GM06990 (cell line): ENCODE results near the gene TCL1B.
A peak's percentile ranks its signal among the peaks of the same experiment; 100 is the strongest.

Source experiments
- DNase-seq: peaks from one replicate; pipeline ENCODE4 v3.0.0-alpha.2; 2011; ENCODE audit not compliant: insufficient read length; ENCODE audit errors: extremely low read depth
- H3K27me3 ChIP-seq: replicated peaks from 2 replicates; pipeline ENCODE4 v1.6.0; 2011; ENCODE audit warnings: low read length; ENCODE audit not compliant: control insufficient read depth, insufficient read depth
- H3K36me3 ChIP-seq: 2 replicates; pipeline ENCODE4 v1.5.1; 2011; ENCODE audit warnings: low read length; ENCODE audit not compliant: control insufficient read depth, insufficient read depth
- H3K4me3 ChIP-seq: replicated peaks from 2 replicates; pipeline ENCODE4 v1.5.1; 2011; ENCODE audit warnings: low read depth, mild to moderate bottlenecking, control low read depth, low read length
- CTCF ChIP-seq: IDR thresholded peaks from 2 replicates; pipeline ENCODE4 v1.5.1; 2011; ENCODE audit warnings: low read length, control low read depth, mild to moderate bottlenecking, inconsistent platforms; ENCODE audit not compliant: insufficient read depth, poor library complexity, severe bottlenecking

The TCL1B gene

GRCh38 chr14:95659293-95659989, 26.8 kb upstream of the TCL1B start:
- H3K4me3 ChIP-seq, result no peak overlapping the region
- no peaks in the 10 kb centered on the region for H3K27me3 ChIP-seq
- DNase-seq, result no peak
- TF ChIP-seq CTCF, result no peak
- H3K36me3 ChIP-seq, result no peaks in the 10 kb centered on the region

GRCh38 chr14:95659990-95660385, 26.2 kb upstream of the TCL1B start:
- no peaks in the 10 kb centered on the region for H3K27me3 ChIP-seq
- H3K36me3 ChIP-seq, result no peaks in the 10 kb centered on the region
- no peak for DNase-seq
- no peak overlapping the region for H3K4me3 ChIP-seq
- TF ChIP-seq CTCF, result no peak

- TF ChIP-seq CTCF, result no peak
- H3K27me3 ChIP-seq, result no peaks in the 10 kb centered on the region
- no peak for DNase-seq
- H3K36me3 ChIP-seq, result no peaks in the 10 kb centered on the region
- no peak overlapping the region for H3K4me3 ChIP-seq
Measured at GRCh38 chr14:95660651-95661515, 25.3 kb upstream of the TCL1B start.

- Histone ChIP-seq H3K4me3 (peak overlapping the region; percentile 35), H3K36me3 (no peaks in the 10 kb centered on the region), H3K27me3 (no peaks in the 10 kb centered on the region)
- no peak for TF ChIP-seq CTCF
- no peak for DNase-seq
Measured at GRCh38 chr14:95662376-95663186, 23.6 kb upstream of the TCL1B start.

GRCh38 chr14:95663226-95663797, 22.9 kb upstream of the TCL1B start:
- Histone ChIP-seq H3K36me3 (no peaks in the 10 kb centered on the region), H3K4me3 (peak overlapping the region; percentile 35), H3K27me3 (no peaks in the 10 kb centered on the region)
- TF ChIP-seq CTCF, result no peak
- DNase-seq, result peak; percentile 59
